Inferior parietal cortex (tissue), 1 donor: ENCODE measurements around the gene HIVEP3.

ENCODE experiments used
- DNase-seq: peaks from one replicate; pipeline ENCODE4 v3.0.0-alpha.2; 2016; ENCODE audit errors: extremely low spot score

Gene HIVEP3

GRCh38 chr1:41894101-41894807 is 24.5 kb downstream of the HIVEP3 start:
- DNase-seq: no peak

- no peak for DNase-seq
These were observed 26.4 kb downstream of the HIVEP3 start for GRCh38 chr1:41892301-41892781.

- DNase-seq: no peak
These were observed 27.4 kb downstream of the HIVEP3 start for GRCh38 chr1:41891199-41891896.

- DNase-seq: no peak
These were observed 27.9 kb downstream of the HIVEP3 start for GRCh38 chr1:41890825-41891198.

- no peak for DNase-seq
These were observed 29.0 kb downstream of the HIVEP3 start for GRCh38 chr1:41889506-41890414.

GRCh38 chr1:41888756-41889155 is 30.0 kb downstream of the HIVEP3 start:
- no peak for DNase-seq

GRCh38 chr1:41887365-41887764 is 31.4 kb downstream of the HIVEP3 start:
- DNase-seq: no peak

- no peak for DNase-seq
These were observed 34.2 kb downstream of the HIVEP3 start for GRCh38 chr1:41884256-41885230.

- no peak for DNase-seq
These were observed 35.2 kb downstream of the HIVEP3 start for GRCh38 chr1:41883507-41883906.

- no peak for DNase-seq
These were observed 36.2 kb downstream of the HIVEP3 start for GRCh38 chr1:41882486-41882885.

- DNase-seq: no peak
These were observed 36.6 kb downstream of the HIVEP3 start for GRCh38 chr1:41882068-41882477.

- DNase-seq: no peak
These were observed 37.5 kb downstream of the HIVEP3 start for GRCh38 chr1:41880950-41881885.

GRCh38 chr1:41880261-41880660 is 38.5 kb downstream of the HIVEP3 start:
- DNase-seq: no peak

- no peak for DNase-seq
These were observed 39.1 kb downstream of the HIVEP3 start for GRCh38 chr1:41879617-41880016.

GRCh38 chr1:41878911-41879310 is 39.8 kb downstream of the HIVEP3 start:
- no peak for DNase-seq

- DNase-seq: no peak
These were observed 40.2 kb downstream of the HIVEP3 start for GRCh38 chr1:41878495-41878894.

- no peak for DNase-seq
These were observed 41.9 kb downstream of the HIVEP3 start for GRCh38 chr1:41876576-41877445.

- no peak for DNase-seq
These were observed 43.2 kb downstream of the HIVEP3 start for GRCh38 chr1:41875487-41875886.

- DNase-seq: no peak
These were observed 43.8 kb downstream of the HIVEP3 start for GRCh38 chr1:41874903-41875411.
